ENCODE measurements around the gene ZNF740.

Gene ZNF740

GRCh38 chr12:53233671-53234121, 53.2 kb downstream of the ZNF740 start:
- Histone ChIP-seq H3K23ac (ENCODE audit: low read length) (no peak overlapping the region), H3K4ac (ENCODE audit: low read depth, low read length) (no peak overlapping the region), H3K36me3 (ENCODE audit: control insufficient read depth, insufficient read depth, low read length) (no peaks in the 10 kb centered on the region), H4K5ac (ENCODE audit: low read length) (peak overlapping the region; percentile 44), H2AK5ac (ENCODE audit: low read length) (peak overlapping the region; percentile 94), H3K79me1 (ENCODE audit: low read length) (peaks cover 8% of the 10 kb centered on the region), H3K4me3 (ENCODE audit: low read length) (no peak overlapping the region), H4K8ac (ENCODE audit: low read depth, low read length) (no peak overlapping the region), H2BK15ac (replicated peaks; ENCODE audit: low read depth) (no peak overlapping the region), H3K27ac (ENCODE audit: low read depth, low read length) (no peak overlapping the region), H3K4me1 (ENCODE audit: control insufficient read depth, low read depth, low read length) (peaks cover 42% of the 10 kb centered on the region), H2BK5ac (ENCODE audit: low read length) (peak overlapping the region; percentile 14), H2BK120ac (ENCODE audit: low read depth, low read length) (no peak overlapping the region), H3K9ac (ENCODE audit: low read length) (peak overlapping the region; percentile 67), H3K4me2 (ENCODE audit: low read length) (peak overlapping the region; percentile 60), H3K18ac (ENCODE audit: low read length) (peak overlapping the region; percentile 0), H3K27me3 (ENCODE audit: insufficient read depth, low read length, poor library complexity) (no peaks in the 10 kb centered on the region), H3K56ac (ENCODE audit: low read length) (peak overlapping the region; percentile 79), H3K79me2 (ENCODE audit: control insufficient read depth, insufficient read depth, low read length) (no peaks in the 10 kb centered on the region)
- DNase-seq = no peak
- no CpG with 5 or more reads among the region's 7 CpGs for WGBS (ENCODE audit: extremely low coverage, insufficient coverage, low lambda C conversion rate)

- Histone ChIP-seq H3K36me3 (ENCODE audit: control insufficient read depth, insufficient read depth, low read length) (no peaks in the 10 kb centered on the region), H3K27ac (ENCODE audit: low read depth, low read length) (no peak overlapping the region), H2AK5ac (ENCODE audit: low read length) (no peak overlapping the region), H3K23ac (ENCODE audit: low read length) (no peak overlapping the region), H3K79me2 (ENCODE audit: control insufficient read depth, insufficient read depth, low read length) (no peaks in the 10 kb centered on the region), H2BK5ac (ENCODE audit: low read length) (peak overlapping the region; percentile 14), H3K56ac (ENCODE audit: low read length) (peak overlapping the region; percentile 79), H3K9ac (ENCODE audit: low read length) (peak overlapping the region; percentile 67), H4K8ac (ENCODE audit: low read depth, low read length) (no peak overlapping the region), H3K4me1 (ENCODE audit: control insufficient read depth, low read depth, low read length) (peaks cover 42% of the 10 kb centered on the region), H3K27me3 (ENCODE audit: insufficient read depth, low read length, poor library complexity) (no peaks in the 10 kb centered on the region), H3K4ac (ENCODE audit: low read depth, low read length) (peak overlapping the region; percentile 18), H2BK120ac (ENCODE audit: low read depth, low read length) (peak overlapping the region; percentile 39), H3K4me3 (ENCODE audit: low read length) (no peak overlapping the region), H4K5ac (ENCODE audit: low read length) (peak overlapping the region; percentile 44), H3K4me2 (ENCODE audit: low read length) (peak overlapping the region; percentile 60), H3K79me1 (ENCODE audit: low read length) (peaks cover 8% of the 10 kb centered on the region), H3K18ac (ENCODE audit: low read length) (peak overlapping the region; percentile 5), H2BK15ac (replicated peaks; ENCODE audit: low read depth) (no peak overlapping the region)
- peak; percentile 81 for DNase-seq
- WGBS (ENCODE audit: extremely low coverage, insufficient coverage, low lambda C conversion rate) = no CpG with 5 or more reads among the region's 12 CpGs
These were observed 53.9 kb downstream of the ZNF740 start for GRCh38 chr12:53234271-53234914.

GRCh38 chr12:53235164-53235563, 54.6 kb downstream of the ZNF740 start:
- peak overlapping the region; percentile 87 for H2BK5ac ChIP-seq (ENCODE audit: low read length)

GRCh38 chr12:53235742-53236442, 55.4 kb downstream of the ZNF740 start:
- Histone ChIP-seq H3K79me2 (ENCODE audit: control insufficient read depth, insufficient read depth, low read length) (no peaks in the 10 kb centered on the region), H3K27me3 (ENCODE audit: insufficient read depth, low read length, poor library complexity) (no peaks in the 10 kb centered on the region), H3K79me1 (ENCODE audit: low read length) (peaks cover 4% of the 10 kb centered on the region), H3K4me3 (ENCODE audit: low read length) (no peak overlapping the region), H3K36me3 (ENCODE audit: control insufficient read depth, insufficient read depth, low read length) (no peaks in the 10 kb centered on the region), H4K8ac (ENCODE audit: low read depth, low read length) (no peak overlapping the region), H3K23ac (ENCODE audit: low read length) (no peak overlapping the region), H2BK5ac (ENCODE audit: low read length) (peak overlapping the region; percentile 74), H3K4me2 (ENCODE audit: low read length) (peak overlapping the region; percentile 14), H2BK120ac (ENCODE audit: low read depth, low read length) (no peak overlapping the region), H3K27ac (ENCODE audit: low read depth, low read length) (peak overlapping the region; percentile 28), H3K56ac (ENCODE audit: low read length) (peak overlapping the region; percentile 73), H2AK5ac (ENCODE audit: low read length) (peak overlapping the region; percentile 70), H3K18ac (ENCODE audit: low read length) (peak overlapping the region; percentile 35), H3K4ac (ENCODE audit: low read depth, low read length) (peak overlapping the region; percentile 28), H4K5ac (ENCODE audit: low read length) (no peak overlapping the region), H2BK15ac (replicated peaks; ENCODE audit: low read depth) (no peak overlapping the region), H3K9ac (ENCODE audit: low read length) (peak overlapping the region; percentile 17), H3K4me1 (ENCODE audit: control insufficient read depth, low read depth, low read length) (peaks cover 33% of the 10 kb centered on the region)
- DNase-seq = peak; percentile 88
- WGBS (ENCODE audit: extremely low coverage, insufficient coverage, low lambda C conversion rate) = no CpG with 5 or more reads among the region's 9 CpGs

More at GRCh38 chr12:53235164-53235563, 54.6 kb downstream of the ZNF740 start:
- H4K8ac ChIP-seq (ENCODE audit: low read depth, low read length) = no peak overlapping the region
- WGBS (ENCODE audit: extremely low coverage, insufficient coverage, low lambda C conversion rate) = no CpG with 5 or more reads among the region's 3 CpGs
- peaks cover 8% of the 10 kb centered on the region for H3K79me1 ChIP-seq (ENCODE audit: low read length)
- no peaks in the 10 kb centered on the region for H3K36me3 ChIP-seq (ENCODE audit: control insufficient read depth, insufficient read depth, low read length)
- no peak overlapping the region for H4K5ac ChIP-seq (ENCODE audit: low read length)
- H3K27me3 ChIP-seq (ENCODE audit: insufficient read depth, low read length, poor library complexity) = no peaks in the 10 kb centered on the region
- peak overlapping the region; percentile 44 for H2AK5ac ChIP-seq (ENCODE audit: low read length)
- DNase-seq = no peak
- no peaks in the 10 kb centered on the region for H3K79me2 ChIP-seq (ENCODE audit: control insufficient read depth, insufficient read depth, low read length)
- no peak overlapping the region for H2BK120ac ChIP-seq (ENCODE audit: low read depth, low read length)
- H3K27ac ChIP-seq (ENCODE audit: low read depth, low read length) = peak overlapping the region; percentile 28
- no peak overlapping the region for H3K23ac ChIP-seq (ENCODE audit: low read length)
- H3K56ac ChIP-seq (ENCODE audit: low read length) = peak overlapping the region; percentile 61
- H3K18ac ChIP-seq (ENCODE audit: low read length) = peak overlapping the region; percentile 5
- H3K4me2 ChIP-seq (ENCODE audit: low read length) = no peak overlapping the region
- H3K9ac ChIP-seq (ENCODE audit: low read length) = peak overlapping the region; percentile 26
- H3K4me3 ChIP-seq (ENCODE audit: low read length) = no peak overlapping the region
- peaks cover 36% of the 10 kb centered on the region for H3K4me1 ChIP-seq (ENCODE audit: control insufficient read depth, low read depth, low read length)
- peak overlapping the region; percentile 82 for H3K4ac ChIP-seq (ENCODE audit: low read depth, low read length)
- peak overlapping the region; percentile 39 for H2BK15ac ChIP-seq (replicated peaks; ENCODE audit: low read depth)

- no CpG with 5 or more reads among the region's 1 CpG for WGBS (ENCODE audit: extremely low coverage, insufficient coverage, low lambda C conversion rate)
- H3K79me2 ChIP-seq (ENCODE audit: control insufficient read depth, insufficient read depth, low read length) = no peaks in the 10 kb centered on the region
- DNase-seq = no peak
- H2BK5ac ChIP-seq (ENCODE audit: low read length) = peak overlapping the region; percentile 74
- H3K4me1 ChIP-seq (ENCODE audit: control insufficient read depth, low read depth, low read length) = peaks cover 34% of the 10 kb centered on the region
- peak overlapping the region; percentile 17 for H3K9ac ChIP-seq (ENCODE audit: low read length)
- H3K4me3 ChIP-seq (ENCODE audit: low read length) = no peak overlapping the region
- no peaks in the 10 kb centered on the region for H3K79me1 ChIP-seq (ENCODE audit: low read length)
- peak overlapping the region; percentile 35 for H3K18ac ChIP-seq (ENCODE audit: low read length)
- H3K23ac ChIP-seq (ENCODE audit: low read length) = no peak overlapping the region
- peak overlapping the region; percentile 70 for H2AK5ac ChIP-seq (ENCODE audit: low read length)
- no peak overlapping the region for H2BK15ac ChIP-seq (replicated peaks; ENCODE audit: low read depth)
- no peaks in the 10 kb centered on the region for H3K36me3 ChIP-seq (ENCODE audit: control insufficient read depth, insufficient read depth, low read length)
- H3K56ac ChIP-seq (ENCODE audit: low read length) = peak overlapping the region; percentile 73
- H2BK120ac ChIP-seq (ENCODE audit: low read depth, low read length) = peak overlapping the region; percentile 19
- no peak overlapping the region for H3K4me2 ChIP-seq (ENCODE audit: low read length)
- no peak overlapping the region for H3K27ac ChIP-seq (ENCODE audit: low read depth, low read length)
- no peaks in the 10 kb centered on the region for H3K27me3 ChIP-seq (ENCODE audit: insufficient read depth, low read length, poor library complexity)
- no peak overlapping the region for H4K8ac ChIP-seq (ENCODE audit: low read depth, low read length)
- peak overlapping the region; percentile 28 for H4K5ac ChIP-seq (ENCODE audit: low read length)
- peak overlapping the region; percentile 28 for H3K4ac ChIP-seq (ENCODE audit: low read depth, low read length)
These were observed 56.1 kb downstream of the ZNF740 start for GRCh38 chr12:53236443-53237111.

All from mesendoderm (in vitro differentiated cells).